DMS53 treated with DMSO at 0.1 percent for 48 hours (cell line): ENCODE data around the gene SNORC.

ENCODE experiments used
- DNase-seq: peaks from one replicate; lab custom pipeline; 2025; ENCODE audit not compliant: unreplicated experiment; lab: John Stamatoyannopoulos, UW

The SNORC gene

GRCh38 chr2:232882505-232883115, 12.5 kb downstream of the SNORC start:
- DNase-seq: no peak

DNA sequence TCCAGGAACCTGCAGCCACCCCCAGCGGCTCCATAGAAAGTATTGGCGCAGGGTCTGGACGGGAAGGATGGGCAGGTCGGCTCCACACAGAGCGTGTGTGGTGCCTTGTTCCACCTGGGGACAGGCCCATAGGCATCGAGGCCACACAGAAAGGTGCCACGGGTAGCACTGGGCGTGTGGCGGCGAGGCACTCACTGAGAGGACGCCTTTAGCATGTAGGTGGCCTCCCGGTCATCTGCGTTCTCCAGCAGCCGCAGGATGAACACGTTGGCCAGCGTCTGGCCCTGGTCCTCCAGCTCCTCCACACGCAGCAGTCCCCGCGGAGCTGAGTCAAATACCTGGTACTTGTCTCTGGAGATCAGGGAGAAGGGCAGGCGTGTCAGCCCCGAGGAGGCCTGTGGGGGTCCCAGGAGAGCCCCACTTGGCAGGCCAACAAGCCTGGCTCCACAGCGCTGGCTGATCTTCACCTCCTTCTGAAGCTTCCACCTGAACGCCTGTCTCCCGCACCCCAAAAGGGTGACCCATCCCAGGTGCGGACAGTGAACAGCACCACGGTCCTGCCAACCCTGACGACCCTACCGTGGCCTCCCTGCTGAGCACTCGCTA, 13.2 kb downstream of the SNORC start:
- DNase-seq: no peak

GRCh38 chr2:232884001-232884421, 13.9 kb downstream of the SNORC start:
- no peak for DNase-seq

- DNase-seq: no peak
Observed at GRCh38 chr2:232884549-232885263, 14.6 kb downstream of the SNORC start.

GRCh38 chr2:232885264-232885961, 15.3 kb downstream of the SNORC start:
- DNase-seq: no peak

DNA sequence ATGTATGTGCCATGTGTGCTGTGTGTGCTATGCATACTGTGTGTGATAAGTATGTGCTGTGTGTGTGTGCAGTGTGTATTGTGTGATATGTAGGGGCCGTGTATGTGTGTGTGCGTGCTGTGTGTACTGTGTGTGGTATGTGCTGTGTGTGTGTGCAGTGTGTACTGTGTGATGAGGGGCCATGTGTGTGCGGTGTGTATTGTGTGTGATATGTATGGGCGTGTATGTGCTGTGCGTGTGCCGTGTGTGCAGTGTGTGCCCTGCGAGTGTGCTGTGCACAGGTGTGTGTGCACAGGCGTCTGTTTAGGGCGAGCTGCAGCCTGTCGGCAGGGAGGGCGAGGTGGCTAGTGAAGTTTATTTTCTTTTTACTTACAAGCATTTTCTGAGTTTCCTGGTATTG, 16.1 kb downstream of the SNORC start:
- no peak for DNase-seq

- DNase-seq: no peak
Observed at GRCh38 chr2:232886632-232887031, 16.6 kb downstream of the SNORC start.

DNA sequence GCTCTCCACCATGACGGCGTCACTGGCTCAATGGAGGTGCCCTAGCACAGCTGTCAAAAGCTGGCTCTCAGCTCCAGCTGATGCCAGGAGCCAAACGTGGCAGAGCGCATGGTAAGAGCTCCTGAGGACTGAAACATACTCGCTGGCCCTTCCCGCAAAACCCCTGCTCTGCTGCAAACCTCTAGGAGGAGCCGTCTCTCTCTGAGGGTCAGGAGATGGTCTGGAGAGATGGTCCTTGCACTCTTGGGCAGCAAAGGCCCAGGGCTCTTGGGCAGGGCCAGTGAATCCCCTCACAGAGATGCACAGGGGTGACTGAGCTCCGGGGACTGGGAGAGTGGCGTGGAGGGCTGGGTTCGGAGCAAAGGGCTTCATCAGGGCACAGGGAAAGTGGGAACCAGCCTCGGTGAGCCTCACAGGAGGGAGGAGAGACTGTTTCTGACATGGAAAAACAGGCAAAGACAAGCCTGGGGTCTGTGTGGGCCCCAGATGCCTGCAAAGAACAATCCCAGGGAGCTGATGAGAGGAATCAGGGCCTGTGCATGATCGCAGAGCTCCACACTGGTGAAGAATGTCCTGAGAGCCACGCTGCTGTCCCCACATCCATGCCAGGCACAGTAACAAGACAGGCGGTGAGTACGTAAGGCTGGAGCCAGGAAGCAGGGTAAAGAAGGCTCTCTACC, 17.2 kb downstream of the SNORC start:
- DNase-seq: no peak

DNA sequence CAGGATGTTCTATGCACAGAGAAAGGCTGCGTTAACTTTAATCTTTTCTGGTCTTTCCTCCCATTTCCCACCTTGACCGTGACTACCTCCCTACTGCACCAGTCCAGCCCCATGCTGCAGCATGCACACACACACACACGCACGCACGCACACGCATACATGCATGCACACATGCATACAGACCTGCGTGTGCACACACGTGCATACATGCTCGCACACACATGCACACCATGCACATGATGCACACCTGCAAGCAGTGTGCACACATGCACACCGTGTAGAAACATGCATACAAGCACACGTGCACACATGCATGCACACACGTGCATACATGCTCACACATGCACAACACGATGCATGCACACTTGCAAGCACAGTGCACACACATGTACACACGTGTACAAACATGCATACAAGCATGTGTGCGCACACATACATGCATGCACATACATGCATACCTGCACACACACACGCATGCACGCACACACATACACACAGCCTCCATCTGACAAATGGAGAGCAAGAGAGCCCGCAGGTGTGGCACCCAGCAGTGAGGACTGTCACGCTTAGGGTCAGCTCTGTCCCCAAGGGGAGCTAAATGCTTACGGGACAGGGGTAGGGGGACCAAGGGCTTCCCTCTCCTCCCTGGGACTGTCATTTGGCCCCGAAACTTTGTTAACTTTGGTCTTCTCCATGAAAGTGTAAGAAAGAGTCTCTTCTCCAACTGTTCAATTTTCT, 18.2 kb downstream of the SNORC start:
- DNase-seq: no peak

DNA sequence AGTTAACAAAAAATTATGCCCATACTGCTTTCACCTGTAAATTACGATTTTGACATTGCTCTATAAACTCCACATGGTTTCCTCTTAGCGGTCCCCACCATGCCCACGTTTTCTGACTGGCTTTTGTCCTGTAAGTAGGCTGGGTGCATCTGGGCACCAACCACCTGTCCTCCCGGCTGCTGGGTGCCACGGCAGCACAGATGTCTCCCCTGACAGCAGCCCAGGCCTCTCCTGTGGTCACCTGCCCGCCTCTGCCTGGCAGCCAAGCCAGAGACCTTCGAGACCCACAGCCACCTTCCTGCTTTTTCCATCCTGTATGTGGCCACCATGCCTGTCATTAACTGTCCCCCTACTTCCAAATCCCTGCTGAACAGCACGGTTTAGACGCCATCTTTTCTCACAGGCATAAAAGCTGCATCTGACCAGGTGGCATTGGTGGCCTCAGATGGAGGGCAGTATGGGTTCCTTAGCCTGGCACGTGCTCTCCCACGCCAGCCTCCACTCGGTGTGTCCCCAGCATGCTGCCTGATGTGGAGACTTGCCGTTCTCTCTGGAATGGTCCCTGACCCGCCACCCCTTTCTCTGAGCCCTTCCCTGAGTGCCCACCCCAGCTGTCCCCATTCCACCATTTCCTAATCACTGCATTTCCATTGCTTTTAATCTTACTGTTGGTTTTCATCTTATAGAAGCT, 18.9 kb downstream of the SNORC start:
- DNase-seq: no peak

- no peak for DNase-seq
Observed at GRCh38 chr2:232889876-232890401, 19.9 kb downstream of the SNORC start.

DNA sequence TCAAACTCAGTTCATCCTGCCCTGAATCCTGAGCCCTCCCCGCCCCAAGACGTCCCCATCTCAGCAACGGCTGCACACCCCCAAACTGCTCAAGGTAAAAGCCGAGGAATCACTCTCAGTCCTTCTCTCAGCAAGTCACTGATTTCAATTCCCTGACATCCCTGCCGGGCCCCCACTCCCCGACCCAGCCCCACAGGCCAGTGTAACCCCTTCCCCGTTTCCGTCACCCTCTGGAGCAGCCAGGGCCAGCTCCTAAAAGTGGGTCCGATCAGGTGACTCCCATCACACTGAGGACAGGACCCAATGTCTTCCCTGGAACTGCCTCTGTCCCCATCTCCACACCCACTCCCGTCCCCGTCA, 20.5 kb downstream of the SNORC start:
- DNase-seq: no peak

DNA sequence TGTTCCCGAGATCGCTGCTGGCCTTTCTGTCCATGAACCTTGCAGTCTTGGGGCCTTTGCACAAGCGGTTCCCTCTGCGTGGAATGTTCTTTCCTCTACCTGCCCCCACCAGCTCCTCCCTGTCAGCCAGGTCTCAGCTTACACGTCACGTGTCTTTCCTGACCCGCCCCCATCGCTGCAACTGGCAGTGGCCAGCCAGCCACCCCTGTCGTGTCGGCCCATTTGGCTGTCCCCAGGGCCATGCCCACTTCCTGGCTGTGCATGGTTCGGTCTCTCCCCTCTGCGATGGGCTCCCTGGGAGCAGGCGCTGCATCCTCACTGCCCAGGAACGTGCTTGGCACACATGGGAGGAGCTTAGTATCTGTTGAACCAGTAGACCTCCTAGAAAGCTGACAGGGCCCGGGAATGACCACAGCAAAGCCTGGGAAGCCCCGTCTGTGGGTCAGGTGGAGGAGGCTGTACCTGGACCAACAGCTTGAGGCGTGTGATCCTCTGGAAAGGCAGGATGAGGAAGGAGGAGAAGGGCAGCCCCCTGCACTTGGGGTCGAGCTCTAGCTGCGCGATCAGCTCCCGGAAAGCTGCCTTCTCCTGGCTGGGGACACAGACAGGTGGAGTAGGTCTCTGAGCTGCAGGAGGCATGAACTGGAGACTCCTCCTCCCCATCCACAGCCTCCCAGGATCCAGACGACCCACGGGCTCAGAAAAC, 21.0 kb downstream of the SNORC start:
- peak; percentile 28 for DNase-seq

DNA sequence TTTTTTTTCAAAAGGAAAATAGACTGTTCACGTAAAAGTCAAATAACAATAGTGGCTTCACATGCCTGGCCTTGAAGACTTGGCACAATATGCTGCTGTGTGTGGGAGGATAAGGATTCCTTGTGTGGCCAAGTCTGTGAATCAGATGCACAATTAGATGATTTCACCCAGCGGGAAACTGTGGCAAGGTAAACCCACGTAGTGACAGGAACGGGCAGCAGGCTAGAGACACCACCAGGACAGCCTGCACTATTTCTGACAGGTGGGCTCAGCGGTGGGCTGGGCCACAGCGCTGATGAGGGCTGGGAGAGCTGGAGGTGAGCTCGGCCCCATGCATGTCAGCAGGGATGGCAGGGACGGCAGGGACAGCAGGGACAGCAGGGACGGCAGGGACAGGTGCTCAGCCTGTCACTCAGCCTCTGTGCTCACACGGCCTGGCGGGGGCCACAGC, 21.6 kb downstream of the SNORC start:
- no peak for DNase-seq

GRCh38 chr2:232892221-232892620, 22.2 kb downstream of the SNORC start:
- DNase-seq: no peak

- no peak for DNase-seq
Observed at GRCh38 chr2:232892843-232893242, 22.8 kb downstream of the SNORC start.

GRCh38 chr2:232893834-232894233, 23.8 kb downstream of the SNORC start:
- no peak for DNase-seq

DNA sequence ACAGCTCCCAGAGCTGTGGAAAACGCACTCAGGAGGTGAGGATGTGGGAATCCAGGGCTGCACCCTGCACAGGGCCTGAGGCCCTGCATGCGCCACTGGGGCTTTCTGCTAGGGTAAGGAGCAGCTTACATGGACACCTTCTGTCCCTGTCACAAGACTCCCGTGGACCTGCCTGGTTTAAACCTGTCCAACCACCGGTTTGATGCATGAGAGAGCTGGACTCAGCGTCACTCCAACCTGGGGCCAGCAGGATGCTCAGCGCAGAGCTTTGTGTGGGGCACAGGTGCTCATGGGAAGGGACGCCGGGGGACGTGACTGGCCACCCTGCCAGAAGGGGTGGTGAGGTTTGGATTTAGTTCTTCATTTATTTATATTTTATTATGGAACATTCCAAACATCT, 24.2 kb downstream of the SNORC start:
- no peak for DNase-seq

GRCh38 chr2:232894746-232895145, 24.7 kb downstream of the SNORC start:
- DNase-seq: no peak
